Peyer's patch (tissue), 4 donors: Measurements from ENCODE around the gene ARF6. TPM values are rescaled to one million over a fixed set of nuclear protein-coding genes. Genes with fewer than 3 reads are reported as not detected.

ENCODE experiments used
- DNase-seq, 3 donors: peaks; one replicate each; pipeline ENCODE4 v3.0.0-alpha.2; 2017 to 2019
- H3K27ac ChIP-seq, 4 donors: fragments of 200-600 bp; sonication (generic); one replicate each; pipeline ENCODE4 v1.5.1; 2016 to 2019
- H3K27me3 ChIP-seq, 2 donors: fragments of 200-600 bp; sonication (generic); one replicate each; pipeline ENCODE4 v1.5.1; 2019
- H3K36me3 ChIP-seq, 3 donors: fragments of 200-600 bp; sonication (generic); one replicate each; pipeline ENCODE4 v1.5.1; 2016 to 2019
- H3K4me1 ChIP-seq, 4 donors: fragments of 200-600 bp; sonication (generic); one replicate each; pipeline ENCODE4 v1.5.1; 2016 to 2019
- H3K4me3 ChIP-seq, 4 donors: fragments of 200-600 bp; sonication (generic); 1 replicate in 3 of 4; 2 replicates in 1 of 4; pipeline ENCODE4 v1.5.1; 2016 to 2019; ENCODE audit warnings: mild to moderate bottlenecking in 1 of 4
- H3K9me3 ChIP-seq, 4 donors: fragments of 200-600 bp; sonication (generic); one replicate each; pipeline ENCODE4 v1.5.1; 2016 to 2019; ENCODE audit warnings: mild to moderate bottlenecking in 1 of 4
- CTCF ChIP-seq, 6 experiments: fragments of 450-650 bp in 4 of 6; fragments of 200-600 bp in 2 of 6; sonication (generic) in 1 of 6; IDR thresholded peaks; one replicate each; pipeline ENCODE4 v1.5.1; 2017 to 2019; ENCODE audit warnings: antibody characterized with exemption in 6 of 6, mild to moderate bottlenecking in 3 of 6, moderate library complexity in 1 of 6
- POLR2A ChIP-seq, 2 donors: fragments of 450-650 bp; IDR thresholded peaks; one replicate each; pipeline ENCODE4 v1.5.1; 2017; ENCODE audit warnings: antibody characterized with exemption in 2 of 2, mild to moderate bottlenecking in 2 of 2, moderate library complexity in 2 of 2
- total RNA-seq, 4 donors: library from RNA; depleted of rRNA; stranded (reverse); fragments of >200 nt; gene quantifications; one replicate each; pipeline ENCODE4 v1.1.0, GENCODE V29; 2016

ARF6 gene
- total RNA-seq, 4 donors from 2014 or later: 47.0 to 92.5 (median 68.5) TPM

DNA sequence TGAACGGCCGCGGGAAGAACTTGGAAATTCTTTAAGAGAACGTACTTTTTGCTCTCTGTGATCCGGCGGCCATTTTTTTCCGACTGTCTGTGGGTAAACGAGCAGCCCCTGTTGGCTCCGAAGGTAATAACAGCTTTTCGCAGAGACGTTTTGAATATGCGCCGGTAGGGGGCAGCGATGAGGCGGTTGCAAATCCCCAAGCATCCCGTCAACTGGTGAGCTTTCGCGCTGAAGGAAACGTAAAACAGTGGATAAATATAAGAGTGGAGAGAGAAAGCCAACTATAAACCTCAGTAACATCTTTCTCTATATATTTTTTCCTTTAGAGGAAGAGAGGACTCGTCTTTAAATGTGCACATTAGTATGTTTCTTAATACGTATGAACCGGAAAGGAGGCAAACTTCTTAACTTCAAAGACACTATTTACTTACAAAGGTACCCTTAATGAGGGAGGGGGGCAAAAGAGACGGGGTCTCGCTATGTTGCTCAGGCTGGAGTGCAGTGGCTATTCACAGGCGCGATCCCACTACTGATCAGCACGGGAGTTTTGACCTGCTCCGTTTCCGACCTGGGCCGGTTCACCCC, 30.7 kb upstream of the ARF6 start:
- Histone ChIP-seq H3K36me3 (no peaks in the 10 kb centered on the region), H3K4me3 (peak overlapping the region; percentile 41 to 70 (median 58)), H3K27ac (peak overlapping the region; percentile 93 to 99 (median 96)), H3K4me1 (peaks cover 0 to 11% (median 4%) of the 10 kb centered on the region in 4 donors), H3K27me3 (no peaks in the 10 kb centered on the region), H3K9me3 (no peaks in the 10 kb centered on the region)
- TF ChIP-seq POLR2A (IDR thresholded peaks at IDR 0.05) (peak in 1 of 2 donors; percentile 39), CTCF (IDR thresholded peaks at IDR 0.05) (peak; percentile 99 to 100 (median 100))
- DNase-seq: peak; percentile 87 to 94 (median 88)

- Histone ChIP-seq H3K4me3 (peak overlapping the region; percentile 41 to 70 (median 58)), H3K27me3 (no peaks in the 10 kb centered on the region), H3K9me3 (no peaks in the 10 kb centered on the region), H3K27ac (peak overlapping the region; percentile 93 to 99 (median 96)), H3K4me1 (peaks cover 0 to 15% (median 4%) of the 10 kb centered on the region in 4 donors), H3K36me3 (no peaks in the 10 kb centered on the region)
- DNase-seq: peak in 1 of 3 donors; percentile 38
- TF ChIP-seq CTCF (IDR thresholded peaks at IDR 0.05) (no peak), POLR2A (IDR thresholded peaks at IDR 0.05) (no peak)
These were observed 29.2 kb upstream of the ARF6 start for GRCh38 chr14:49863487-49864281.

DNA sequence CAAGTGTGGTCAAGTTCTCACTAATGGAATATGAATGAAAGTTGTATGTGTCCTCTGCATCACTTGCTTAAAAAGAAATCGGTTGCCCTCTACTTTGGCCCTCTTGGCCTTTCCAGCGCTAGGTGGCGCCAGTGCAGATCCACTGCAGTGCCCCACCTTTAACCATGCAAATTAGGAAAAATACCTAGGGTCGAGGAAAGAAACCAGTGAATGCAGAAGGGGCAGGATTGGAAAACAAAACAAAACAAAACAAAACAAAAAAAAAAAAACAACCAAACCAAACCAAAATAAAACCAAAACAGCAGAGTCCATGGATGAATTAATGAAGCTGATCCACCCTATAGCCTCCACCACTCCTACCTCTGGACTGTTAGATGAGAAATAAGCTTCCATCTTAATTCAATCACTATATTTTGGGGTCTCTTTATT, 27.4 kb upstream of the ARF6 start:
- peak; percentile 86 to 95 (median 90) for DNase-seq
- Histone ChIP-seq H3K9me3 (no peaks in the 10 kb centered on the region), H3K36me3 (no peaks in the 10 kb centered on the region), H3K27me3 (no peaks in the 10 kb centered on the region), H3K4me3 (no peak overlapping the region), H3K4me1 (peaks cover 0 to 15% (median 5%) of the 10 kb centered on the region in 4 donors), H3K27ac (peak overlapping the region in 2 of 4 donors; percentile 94 to 98)
- TF ChIP-seq POLR2A (IDR thresholded peaks at IDR 0.05): no peak
- peak; percentile 79 to 92 (median 84) for TF ChIP-seq CTCF (IDR thresholded peaks at IDR 0.05)

GRCh38 chr14:49867831-49868719, 24.8 kb upstream of the ARF6 start:
- H3K4me1 ChIP-seq: peaks cover 0 to 15% (median 3%) of the 10 kb centered on the region in 4 donors
- TF ChIP-seq POLR2A (IDR thresholded peaks at IDR 0.05) (peak; percentile 83 to 93), CTCF (IDR thresholded peaks at IDR 0.05) (no peak)

DNA sequence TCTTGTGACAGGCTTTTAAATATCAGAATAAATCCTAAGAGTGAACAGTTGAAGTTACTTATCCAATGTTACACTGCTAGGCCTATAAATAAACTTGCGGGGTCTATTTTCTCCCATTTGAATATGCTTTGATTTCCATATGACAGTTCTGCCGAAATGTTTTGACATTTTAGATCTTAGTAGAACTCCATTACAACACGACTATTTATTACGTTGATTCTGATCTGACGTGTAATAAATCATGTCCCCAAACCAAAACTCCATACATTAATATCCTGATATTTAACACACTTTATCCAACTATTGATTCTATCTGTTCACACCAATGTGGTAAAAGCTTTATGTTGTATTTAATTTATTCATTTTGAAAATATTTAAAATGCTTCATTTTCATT, 24.2 kb upstream of the ARF6 start:
- DNase-seq: no peak
- Histone ChIP-seq H3K36me3 (no peaks in the 10 kb centered on the region), H3K9me3 (no peaks in the 10 kb centered on the region), H3K4me3 (peak overlapping the region; percentile 16 to 76 (median 51)), H3K4me1 (peaks cover 0 to 15% (median 3%) of the 10 kb centered on the region in 4 donors), H3K27ac (peak overlapping the region; percentile 82 to 98 (median 88)), H3K27me3 (no peaks in the 10 kb centered on the region)
- no peak for TF ChIP-seq POLR2A (IDR thresholded peaks at IDR 0.05)
- no peak for TF ChIP-seq CTCF (IDR thresholded peaks at IDR 0.05)

More at GRCh38 chr14:49867831-49868719, 24.8 kb upstream of the ARF6 start:
- DNase-seq: peak; percentile 98 to 99 (median 99)
- Histone ChIP-seq H3K27ac (peak overlapping the region; percentile 82 to 98 (median 90)), H3K4me3 (peak overlapping the region; percentile 38 to 76 (median 51)), H3K36me3 (no peaks in the 10 kb centered on the region), H3K27me3 (no peaks in the 10 kb centered on the region), H3K9me3 (no peaks in the 10 kb centered on the region)
